Middle frontal gyrus (tissue), 1 donor: Measurements from ENCODE around the gene RHOH.

Source experiments
- DNase-seq: peaks from one replicate; pipeline ENCODE4 v3.0.0-alpha.2; 2015; ENCODE audit warnings: low spot score; ENCODE audit errors: extremely low spot score

RHOH gene

DNA sequence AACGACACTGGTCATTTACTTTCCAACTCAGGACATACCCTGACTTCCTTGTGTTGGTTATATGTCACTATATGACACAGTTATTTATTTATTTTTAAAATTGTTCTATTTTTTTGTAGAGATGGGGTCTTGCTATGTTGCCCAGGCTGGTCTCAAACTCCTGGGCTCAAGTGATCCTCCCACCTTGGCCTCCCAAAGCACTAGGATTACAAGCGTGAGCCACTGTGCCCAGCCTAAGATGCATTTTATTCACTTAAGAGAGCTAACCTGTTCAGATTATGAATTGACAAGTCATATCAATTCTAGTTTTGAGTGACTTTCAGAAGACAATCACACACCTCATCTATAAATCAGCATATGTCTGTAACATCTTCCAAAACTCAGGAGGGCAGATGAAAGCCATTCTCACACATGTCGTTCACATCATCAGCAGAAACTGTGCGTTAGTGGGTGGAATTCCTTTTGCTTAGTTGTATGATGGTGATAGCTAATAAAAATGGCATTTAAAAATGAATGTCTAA, 9.4 kb upstream of the RHOH start:
- DNase-seq: no peak

- DNase-seq: no peak
Observed at GRCh38 chr4:40190019-40190418, 6.8 kb upstream of the RHOH start.

GRCh38 chr4:40190465-40190864, 6.4 kb upstream of the RHOH start:
- DNase-seq: no peak

DNA sequence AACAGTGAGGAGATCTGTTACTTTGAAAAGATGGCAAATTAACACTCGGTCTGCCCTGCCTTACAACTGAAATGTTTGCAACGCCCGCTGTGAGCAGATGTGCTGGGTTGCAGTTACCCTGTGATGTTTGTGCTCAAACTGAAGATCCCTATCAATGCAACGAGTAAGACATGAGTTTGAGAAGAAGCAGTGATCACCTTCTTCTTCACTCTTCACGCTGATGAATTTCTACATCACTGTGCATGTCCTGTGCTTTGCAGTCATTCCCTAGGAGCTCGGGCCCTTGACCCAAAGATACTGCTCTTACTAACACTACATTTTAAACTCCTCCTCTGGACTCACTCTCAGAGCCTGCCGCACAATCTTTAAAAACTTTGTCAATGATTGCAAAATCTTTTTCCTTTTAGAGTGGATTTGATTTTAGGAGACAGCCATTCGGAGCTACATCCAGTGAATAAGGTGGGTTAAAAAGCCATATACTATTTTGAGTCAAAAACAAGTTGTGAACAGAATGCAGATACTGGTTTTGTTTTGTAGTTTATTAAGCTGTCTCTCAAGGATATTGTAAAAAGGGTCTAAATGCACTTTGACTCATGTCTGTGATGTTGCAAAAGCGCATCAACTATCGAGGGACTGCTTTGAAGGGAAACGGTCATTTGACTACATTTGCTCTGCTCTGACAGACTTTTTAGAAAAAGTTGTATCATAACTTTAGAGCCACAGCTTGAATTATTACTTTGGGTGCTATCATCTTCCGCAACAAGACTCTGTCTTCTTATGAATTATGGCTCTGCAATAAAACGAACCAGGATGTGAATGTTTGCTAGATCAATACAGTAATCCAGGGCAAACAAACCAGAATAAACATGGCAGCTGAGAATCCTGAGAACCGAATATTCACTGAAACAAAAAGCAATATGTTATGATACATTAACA, 5.7 kb upstream of the RHOH start:
- no peak for DNase-seq

GRCh38 chr4:40192114-40193015, 4.5 kb upstream of the RHOH start:
- DNase-seq: no peak

DNA sequence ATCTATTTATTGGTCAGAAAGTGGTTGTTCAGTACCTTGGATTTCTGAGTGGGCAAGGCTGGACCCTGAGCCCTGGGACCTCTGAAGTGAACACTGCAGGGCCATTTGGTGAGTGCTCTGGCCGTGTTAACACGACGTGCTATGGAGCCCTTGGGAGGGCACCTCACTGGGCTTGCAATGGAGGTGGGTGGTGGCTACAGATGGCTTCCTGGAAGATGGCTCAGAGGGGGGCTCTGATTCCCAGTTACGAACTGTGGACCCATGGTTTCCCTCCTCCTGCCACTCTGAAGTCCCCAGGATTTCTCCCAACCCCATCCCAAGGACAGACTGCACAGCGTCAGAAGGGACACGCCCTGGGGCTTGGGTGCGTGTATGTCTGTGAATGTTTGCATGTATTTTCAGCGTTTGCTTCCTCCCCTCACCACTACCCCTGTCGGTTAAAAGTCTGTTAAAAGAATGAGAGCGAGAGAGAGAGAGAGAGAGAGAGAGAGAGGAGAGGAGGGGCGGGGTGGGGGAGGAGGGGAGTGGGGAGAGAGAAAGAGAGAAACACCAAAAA, 3.7 kb upstream of the RHOH start:
- no peak for DNase-seq

GRCh38 chr4:40193578-40193977, 3.3 kb upstream of the RHOH start:
- no peak for DNase-seq

DNA sequence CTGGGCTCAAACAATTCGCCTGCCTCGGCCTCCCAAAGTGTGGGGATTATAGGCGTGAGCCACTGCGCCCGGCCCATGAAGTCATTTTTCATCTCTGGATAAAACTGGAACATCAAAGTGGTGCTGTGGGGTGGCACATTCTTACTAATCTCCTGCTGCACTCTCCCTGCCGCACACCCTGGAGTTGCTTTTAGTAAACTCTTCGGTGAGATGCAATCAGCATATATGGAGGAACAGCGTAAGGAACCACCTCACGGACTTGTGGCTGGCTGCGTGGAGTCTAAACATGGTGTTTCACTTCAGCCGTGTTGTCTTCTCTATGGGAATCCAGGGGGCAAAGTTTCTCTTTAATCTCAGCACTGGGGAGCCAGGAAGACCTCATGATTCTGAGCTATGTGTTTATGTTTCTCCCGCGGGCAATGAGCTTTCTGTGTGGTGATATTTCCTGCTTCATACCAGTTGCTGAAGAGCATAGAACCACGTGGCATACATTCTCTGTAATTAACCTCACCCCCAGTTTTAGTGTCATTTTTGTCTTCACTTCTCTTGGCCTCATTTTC, 2.1 kb upstream of the RHOH start:
- DNase-seq: no peak

DNA sequence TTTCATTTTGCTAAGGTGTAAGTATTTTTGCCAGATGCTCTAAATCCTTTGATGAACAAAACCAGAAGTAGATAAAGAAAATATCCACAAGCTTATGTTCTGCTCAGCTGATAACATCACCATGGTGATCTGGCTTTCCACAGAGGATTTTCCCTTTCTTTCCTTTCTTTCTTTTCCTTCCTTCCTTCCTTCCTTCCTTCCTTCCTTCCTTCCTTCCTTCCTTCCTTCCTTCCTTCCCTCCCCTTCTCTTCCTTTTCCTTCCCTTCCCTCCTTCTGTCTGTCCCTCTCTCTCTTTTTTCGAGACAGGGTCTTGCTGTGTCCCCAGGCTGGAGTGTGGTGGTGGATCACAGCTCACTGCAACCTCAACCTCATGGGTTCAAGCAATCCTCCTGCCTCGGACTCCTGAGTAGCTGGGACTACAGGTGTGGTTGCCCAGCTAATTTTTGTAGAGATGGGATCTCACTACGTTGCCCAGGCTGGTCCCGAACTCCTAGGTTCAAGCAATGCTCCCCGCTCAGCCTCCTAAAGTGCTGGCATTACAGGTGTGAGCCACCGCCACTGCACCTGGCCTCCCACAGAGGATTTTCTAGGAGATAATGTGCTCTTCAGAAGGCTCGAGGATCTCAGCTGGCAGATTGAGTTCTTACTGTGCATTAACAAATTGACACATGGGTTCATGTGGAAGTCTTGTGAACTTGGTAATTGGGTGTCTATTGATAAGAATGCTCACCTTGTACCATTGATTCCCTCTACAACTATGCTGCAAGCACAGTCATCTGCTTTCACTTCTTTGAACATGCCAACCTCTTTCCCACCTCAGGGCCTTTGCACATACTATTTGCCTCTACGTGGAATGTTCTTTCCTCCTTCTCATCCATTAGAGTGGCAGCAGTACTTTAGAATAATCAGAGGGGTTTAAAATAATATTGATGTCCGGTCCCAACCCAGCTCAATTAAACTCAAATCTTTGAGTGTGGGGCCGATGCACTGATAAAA, 1.4 kb upstream of the RHOH start:
- no peak for DNase-seq

DNA sequence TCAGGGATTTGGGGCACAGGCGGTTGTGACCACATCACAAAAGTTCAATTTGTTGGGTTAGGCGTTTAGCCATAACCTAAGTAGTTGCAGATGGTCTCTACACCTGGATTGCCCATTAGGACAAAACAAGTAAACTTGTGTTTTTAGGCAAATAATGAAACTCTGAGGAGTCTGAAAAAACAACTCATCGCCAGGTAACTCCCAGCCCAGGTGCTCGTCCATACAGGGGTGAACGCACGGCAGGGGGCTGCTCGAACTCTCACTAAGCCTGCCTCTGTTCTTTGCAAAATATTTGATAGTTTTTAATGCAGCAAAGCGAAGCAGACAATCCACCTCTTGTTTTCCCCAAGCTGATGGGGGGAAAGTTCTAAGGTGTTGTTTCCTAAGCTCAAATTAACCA, 559 bp upstream of the RHOH start:
- DNase-seq: no peak

- no peak for DNase-seq
Observed at GRCh38 chr4:40197879-40198689, 1.3 kb downstream of the RHOH start.

- no peak for DNase-seq
Observed at GRCh38 chr4:40199179-40199670, 2.4 kb downstream of the RHOH start.

DNA sequence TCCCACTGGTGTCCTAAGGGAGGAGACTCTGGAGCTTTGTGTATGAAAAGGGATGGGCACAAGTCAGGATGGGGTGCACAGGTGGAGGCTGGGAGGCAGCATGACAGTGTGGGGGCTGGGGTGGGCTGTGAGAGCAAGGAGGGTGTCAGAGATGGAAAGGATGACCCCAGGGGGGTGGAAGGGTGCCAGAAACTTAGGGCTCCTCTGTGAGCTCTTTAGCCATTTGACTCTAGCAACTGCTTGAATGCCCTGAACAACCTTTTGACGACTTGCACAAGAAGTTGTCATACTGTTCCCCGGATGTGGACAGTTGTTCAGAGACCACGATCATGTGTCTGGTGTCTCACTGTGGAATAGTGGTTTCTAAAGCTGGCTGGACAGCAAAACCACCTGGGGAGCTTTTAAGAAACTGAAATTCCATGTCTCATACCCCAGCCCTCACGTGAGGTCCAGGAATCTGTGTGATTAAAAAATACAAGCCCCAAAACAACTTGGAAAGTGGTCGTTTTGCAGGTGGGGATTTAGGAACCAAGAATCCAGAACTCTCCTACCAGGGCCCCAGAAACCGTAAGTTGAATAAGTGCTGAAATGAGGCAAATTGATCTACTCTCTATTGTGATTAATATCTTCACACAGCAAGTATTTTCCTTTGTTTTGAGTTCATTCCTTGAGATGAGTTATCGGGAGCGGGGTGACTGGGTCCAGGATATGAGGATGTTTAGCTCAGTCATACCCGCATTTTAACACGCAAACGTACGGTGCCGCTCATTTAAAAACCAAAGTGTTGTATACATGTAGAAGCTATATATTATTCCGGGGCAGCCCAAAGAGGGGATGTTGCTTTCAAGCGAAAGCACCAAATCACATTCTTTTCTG, 3.4 kb downstream of the RHOH start:
- no peak for DNase-seq

- no peak for DNase-seq
Observed at GRCh38 chr4:40200875-40201801, 4.3 kb downstream of the RHOH start.

DNA sequence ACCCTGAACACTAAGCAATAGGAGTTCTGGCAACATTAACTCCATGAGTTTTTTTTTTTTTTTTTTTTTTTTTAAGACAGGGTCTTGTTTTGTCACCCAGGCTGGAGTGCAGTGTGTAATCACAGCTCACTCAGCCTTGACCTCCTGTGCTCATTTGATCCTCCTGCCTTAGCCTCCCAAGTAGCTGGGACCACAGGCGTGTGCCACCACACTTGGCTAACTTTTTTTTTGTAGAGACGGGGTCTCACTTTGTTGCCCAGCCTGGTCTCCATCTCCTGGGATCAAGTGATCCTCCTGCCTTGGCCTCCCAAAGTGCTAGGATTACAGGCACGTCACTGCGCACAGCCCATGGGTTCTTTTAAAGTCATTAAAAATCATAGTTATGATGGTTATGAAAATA, 5.1 kb downstream of the RHOH start:
- DNase-seq: no peak

- DNase-seq: no peak
Observed at GRCh38 chr4:40202474-40202873, 5.6 kb downstream of the RHOH start.
